Glutamatergic neuron (in vitro differentiated cells): ENCODE measurements around the gene METTL21C. TPM values are rescaled to one million over a fixed set of nuclear protein-coding genes. Genes with fewer than 3 reads are reported as not detected.

Experiments
- DNase-seq: peaks from one replicate; pipeline ENCODE4 v3.0.0; 2022
- H3K27ac Mint-ChIP-seq: one replicate; pipeline ENCODE4 v1.8.0; 2020; ENCODE audit warnings: mild to moderate bottlenecking, mixed read lengths, inconsistent platforms; ENCODE audit not compliant: unreplicated experiment
- H3K27me3 Mint-ChIP-seq: one replicate; pipeline ENCODE4 v1.8.0; 2020; ENCODE audit warnings: mild to moderate bottlenecking, moderate library complexity, mixed read lengths, inconsistent platforms; ENCODE audit not compliant: unreplicated experiment
- H3K36me3 Mint-ChIP-seq: one replicate; pipeline ENCODE4 v1.8.0; 2020; ENCODE audit warnings: mild to moderate bottlenecking, mixed read lengths, inconsistent platforms; ENCODE audit not compliant: unreplicated experiment
- H3K4me1 Mint-ChIP-seq: one replicate; pipeline ENCODE4 v1.8.0; 2020; ENCODE audit warnings: mild to moderate bottlenecking, low read depth, mixed read lengths, inconsistent platforms; ENCODE audit not compliant: unreplicated experiment
- H3K4me3 Mint-ChIP-seq: one replicate; pipeline ENCODE4 v1.8.0; 2020; ENCODE audit warnings: mild to moderate bottlenecking, mixed read lengths, inconsistent platforms; ENCODE audit not compliant: unreplicated experiment
- H3K9me3 Mint-ChIP-seq: one replicate; pipeline ENCODE4 v1.8.0; 2020; ENCODE audit warnings: mild to moderate bottlenecking, moderate library complexity, mixed read lengths, inconsistent platforms; ENCODE audit not compliant: unreplicated experiment
- long read RNA-seq: library from polyadenylated mRNA; unstranded; transcript quantifications from one replicate; pipeline ENCODE4 v2.0.0, GENCODE V29; 2020; ENCODE audit not compliant: unreplicated experiment
- total RNA-seq: library from RNA; stranded (reverse); fragmentation: NEBNext Ultra II Directional; extraction: Animal tissue kit (Norgen Biotek cat#: 25700); gene quantifications from one replicate; pipeline ENCODE4 v1.2.1, GENCODE V29; 2021; ENCODE audit not compliant: unreplicated experiment
- TF ChIP-seq, protein P1 (sequence below): fragments of 200-600 bp; sonication (generic); IDR thresholded peaks from one replicate; pipeline ENCODE4 v1.5.0; 2021; ENCODE audit not compliant: partially characterized antibody, unreplicated experiment

The METTL21C gene
- not detected for total RNA-seq
- long read RNA-seq, result 0 reads

- peaks cover 1% of the 10 kb centered on the region for H3K9me3 Mint-ChIP-seq
- H3K27ac Mint-ChIP-seq, result no peak within 1 kb of the TSS
Observed at GRCh38 chr13:102694937-102695336, at the start of gene METTL21C. Gene METTL21C (minus strand): TSS chr13:102695044. CDS start chr13:102694498, 546 bp downstream.

GRCh38 chr13:102742506-102742905 is 47.7 kb upstream of the METTL21C start:
- Mint-ChIP-seq H3K27ac (no peak overlapping the region), H3K4me1 (no peaks in the 10 kb centered on the region), H3K36me3 (peaks cover 7% of the 10 kb centered on the region), H3K27me3 (no peaks in the 10 kb centered on the region), H3K4me3 (no peak overlapping the region), H3K9me3 (no peaks in the 10 kb centered on the region)
- TF ChIP-seq, protein P1, sequence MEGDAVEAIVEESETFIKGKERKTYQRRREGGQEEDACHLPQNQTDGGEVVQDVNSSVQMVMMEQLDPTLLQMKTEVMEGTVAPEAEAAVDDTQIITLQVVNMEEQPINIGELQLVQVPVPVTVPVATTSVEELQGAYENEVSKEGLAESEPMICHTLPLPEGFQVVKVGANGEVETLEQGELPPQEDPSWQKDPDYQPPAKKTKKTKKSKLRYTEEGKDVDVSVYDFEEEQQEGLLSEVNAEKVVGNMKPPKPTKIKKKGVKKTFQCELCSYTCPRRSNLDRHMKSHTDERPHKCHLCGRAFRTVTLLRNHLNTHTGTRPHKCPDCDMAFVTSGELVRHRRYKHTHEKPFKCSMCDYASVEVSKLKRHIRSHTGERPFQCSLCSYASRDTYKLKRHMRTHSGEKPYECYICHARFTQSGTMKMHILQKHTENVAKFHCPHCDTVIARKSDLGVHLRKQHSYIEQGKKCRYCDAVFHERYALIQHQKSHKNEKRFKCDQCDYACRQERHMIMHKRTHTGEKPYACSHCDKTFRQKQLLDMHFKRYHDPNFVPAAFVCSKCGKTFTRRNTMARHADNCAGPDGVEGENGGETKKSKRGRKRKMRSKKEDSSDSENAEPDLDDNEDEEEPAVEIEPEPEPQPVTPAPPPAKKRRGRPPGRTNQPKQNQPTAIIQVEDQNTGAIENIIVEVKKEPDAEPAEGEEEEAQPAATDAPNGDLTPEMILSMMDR, result no peak
- no peak for DNase-seq

More at GRCh38 chr13:102694937-102695336, at the start of gene METTL21C:
- Mint-ChIP-seq H3K36me3 (peaks cover 6% of the 10 kb centered on the region), H3K4me3 (no peak within 1 kb of the TSS), H3K27me3 (no peaks in the 10 kb centered on the region), H3K4me1 (peaks cover 16% of the 10 kb centered on the region)
- no peak for DNase-seq
- TF ChIP-seq, protein P1, result no peak

- peaks cover 7% of the 10 kb centered on the region for H3K36me3 Mint-ChIP-seq
- H3K4me3 Mint-ChIP-seq, result no peak overlapping the region
- H3K9me3 Mint-ChIP-seq, result no peaks in the 10 kb centered on the region
- DNase-seq, result no peak
- TF ChIP-seq, protein P1, result no peak
- no peak overlapping the region for H3K27ac Mint-ChIP-seq
- H3K27me3 Mint-ChIP-seq, result no peaks in the 10 kb centered on the region
- H3K4me1 Mint-ChIP-seq, result no peaks in the 10 kb centered on the region
Observed at GRCh38 chr13:102742101-102742500, 47.3 kb upstream of the METTL21C start.

- Mint-ChIP-seq H3K27me3 (no peaks in the 10 kb centered on the region), H3K36me3 (no peaks in the 10 kb centered on the region), H3K4me3 (no peak overlapping the region), H3K27ac (no peak overlapping the region), H3K9me3 (no peaks in the 10 kb centered on the region), H3K4me1 (no peaks in the 10 kb centered on the region)
- DNase-seq, result no peak
- TF ChIP-seq, protein P1, result no peak
Observed at GRCh38 chr13:102729560-102730270, 34.9 kb upstream of the METTL21C start.

DNA sequence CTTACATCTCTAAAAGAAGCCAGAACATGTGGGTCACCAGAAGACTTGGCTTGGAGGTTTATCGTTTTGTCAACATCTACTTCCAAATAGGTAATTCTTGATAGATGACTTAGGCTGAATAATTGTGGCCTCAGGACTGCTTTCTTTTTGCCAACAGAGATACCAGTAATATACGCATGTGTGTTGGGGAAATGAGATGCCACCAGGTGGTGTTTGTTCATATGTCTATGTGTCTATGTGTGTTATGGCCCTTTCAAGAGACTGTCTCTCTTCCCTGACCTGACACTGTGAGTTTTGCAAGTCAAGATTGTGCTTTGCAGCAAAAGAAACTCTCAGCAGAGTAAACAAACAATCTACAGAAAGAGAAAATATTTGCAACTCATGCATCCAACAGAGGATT is 31.6 kb upstream of the METTL21C start:
- no peak overlapping the region for H3K27ac Mint-ChIP-seq
- H3K4me1 Mint-ChIP-seq, result no peaks in the 10 kb centered on the region
- no peak for DNase-seq
- no peaks in the 10 kb centered on the region for H3K36me3 Mint-ChIP-seq
- no peak overlapping the region for H3K4me3 Mint-ChIP-seq
- no peaks in the 10 kb centered on the region for H3K27me3 Mint-ChIP-seq
- TF ChIP-seq, protein P1, result no peak
- no peaks in the 10 kb centered on the region for H3K9me3 Mint-ChIP-seq
